SK-N-SH (cell line): ENCODE results near the gene ARFIP1. TPM values are rescaled to one million over a fixed set of nuclear protein-coding genes. Genes with fewer than 3 reads are reported as not detected.

ENCODE experiments used
- CTCF ChIA-PET: fragments of 300-600, 350-600 bp; formaldehyde crosslinking; extraction: SDS; loops from one replicate; lab custom pipeline; 2021; lab: Yijun Ruan, JAX
- POLR2A ChIA-PET: fragments of 350-600 bp; sonication (Branson Sonifier 250); formaldehyde crosslinking; extraction: SDS; loops from one replicate; lab custom pipeline; 2020; ENCODE audit warnings: antibody characterized with exemption, inconsistent platforms; lab: Yijun Ruan, JAX
- DNase-seq: peaks from one replicate; pipeline ENCODE4 v3.0.0; 2012
- H2AFZ ChIP-seq: fragments of 200-600 bp; sonication (generic); 2 replicates; pipeline ENCODE4 v1.8.1; 2016; ENCODE audit warnings: antibody characterized with exemption, mild to moderate bottlenecking, low read depth
- H3F3A ChIP-seq: fragments of 200-600 bp; sonication (generic); replicated peaks from 2 replicates; pipeline ENCODE3; 2016; ENCODE audit warnings: antibody characterized with exemption, mild to moderate bottlenecking; ENCODE audit not compliant: insufficient read depth
- H3K27ac ChIP-seq, 2 experiments: fragments of 200-500 bp in 1 of 2; fragments of 200-600 bp in 1 of 2; sonication (Bioruptor generic) in 1 of 2; sonication (generic), shearing (Covaris generic) in 1 of 2; 2 replicates each; pipeline versions ENCODE4 v1.5.1 to v1.6.1; 2014 to 2016; ENCODE audit warnings: low read depth in 2 of 2, inconsistent platforms in 1 of 2, low read length in 1 of 2, mild to moderate bottlenecking in 1 of 2, mixed read lengths in 1 of 2
- H3K27me3 ChIP-seq: fragments of 200-600 bp; sonication (generic), shearing (Covaris generic); 2 replicates; pipeline ENCODE4 v1.6.1; 2016; ENCODE audit warnings: mixed run types; ENCODE audit not compliant: insufficient read depth
- H3K36me3 ChIP-seq, 2 experiments: fragments of 200-500 bp in 1 of 2; fragments of 200-600 bp in 1 of 2; sonication (Bioruptor generic) in 1 of 2; sonication (generic) in 1 of 2; replicated peaks in 1 of 2; 2 replicates each; pipeline versions ENCODE3 to v1.5.1; 2014 to 2016; ENCODE audit warnings: low read length in 1 of 2, mild to moderate bottlenecking in 1 of 2; ENCODE audit not compliant: insufficient read depth in 2 of 2, control insufficient read depth in 1 of 2
- H3K4me1 ChIP-seq, 2 experiments: fragments of 200-500 bp in 1 of 2; fragments of 200-600 bp in 1 of 2; sonication (Bioruptor generic) in 1 of 2; sonication (generic), shearing (Covaris generic) in 1 of 2; 2 replicates each; pipeline versions ENCODE4 v1.5.1 to v1.6.1; 2014 to 2016; ENCODE audit warnings: low read depth in 1 of 2, low read length in 1 of 2, mixed run types in 1 of 2; ENCODE audit not compliant: insufficient read depth in 2 of 2, control insufficient read depth in 1 of 2
- H3K4me2 ChIP-seq: fragments of 200-600 bp; sonication (generic), shearing (Covaris generic); 2 replicates; pipeline ENCODE4 v1.6.1; 2017; ENCODE audit warnings: mixed run types
- H3K4me3 ChIP-seq, 2 experiments: fragments of 200-500 bp in 1 of 2; fragments of 200-600 bp in 1 of 2; sonication (Bioruptor generic) in 1 of 2; sonication (generic), shearing (Covaris generic) in 1 of 2; 2 replicates each; pipeline versions ENCODE4 v1.5.1 to v1.8.1; 2014 to 2016; ENCODE audit warnings: low read depth in 2 of 2, inconsistent platforms in 1 of 2, low read length in 1 of 2, mild to moderate bottlenecking in 1 of 2, mixed read lengths in 1 of 2, moderate library complexity in 1 of 2
- H3K79me2 ChIP-seq: fragments of 200-600 bp; sonication (generic); 2 replicates; pipeline ENCODE4 v1.8.1; 2017; ENCODE audit warnings: mild to moderate bottlenecking; ENCODE audit not compliant: insufficient read depth
- H3K9ac ChIP-seq: fragments of 200-600 bp; sonication (generic); 2 replicates; pipeline ENCODE4 v1.6.1; 2017; ENCODE audit warnings: mixed run types
- H3K9me2 ChIP-seq: fragments of 200-600 bp; sonication (generic); 2 replicates; pipeline ENCODE4 v1.6.1; 2017; ENCODE audit warnings: mixed run types
- H3K9me3 ChIP-seq: fragments of 200-600 bp; sonication (generic); 2 replicates; pipeline ENCODE4 v1.6.1; 2017; ENCODE audit warnings: mixed run types, mild to moderate bottlenecking, moderate library complexity
- H4K20me1 ChIP-seq: fragments of 200-600 bp; sonication (generic); 2 replicates; pipeline ENCODE4 v1.6.1; 2017; ENCODE audit warnings: mild to moderate bottlenecking, mixed run types; ENCODE audit not compliant: insufficient read depth
- CTCF ChIP-seq: fragments of 200-600 bp; sonication (generic); IDR thresholded peaks from 2 replicates; pipeline ENCODE4 v1.6.1; 2017; ENCODE audit warnings: antibody characterized with exemption, mild to moderate bottlenecking, moderate library complexity
- FOXJ3 ChIP-seq: sonication (generic); formaldehyde crosslinking; IDR thresholded peaks from 2 replicates; pipeline ENCODE4 v1.5.1; 2020; ENCODE audit warnings: mild to moderate bottlenecking, missing genetic modification reagents
- FOXM1 ChIP-seq: IDR thresholded peaks from 2 replicates; pipeline ENCODE4 v1.4.0; 2012; ENCODE audit warnings: low read depth, mild to moderate bottlenecking
- GATA2 ChIP-seq: sonication (generic); formaldehyde crosslinking; IDR thresholded peaks from 2 replicates; pipeline ENCODE4 v1.5.0; 2020; ENCODE audit warnings: mild to moderate bottlenecking, missing genetic modification reagents
- NRF1 ChIP-seq: IDR thresholded peaks from 2 replicates; pipeline ENCODE4 v1.6.1; 2012; ENCODE audit warnings: low read depth, mild to moderate bottlenecking, low read length
- PBX3 ChIP-seq: IDR thresholded peaks from 2 replicates; pipeline ENCODE4; 2012
- POLR2AphosphoS5 ChIP-seq: IDR thresholded peaks from 2 replicates; pipeline ENCODE4 v1.6.1; 2012; ENCODE audit warnings: low read depth, low read length
- RCOR1 ChIP-seq: fragments of 150-350 bp; IDR thresholded peaks from 2 replicates; pipeline ENCODE4 v1.6.1; 2017; ENCODE audit warnings: antibody characterized with exemption, low read length
- SMC3 ChIP-seq: IDR thresholded peaks from 2 replicates; pipeline ENCODE4 v1.6.1; 2012; ENCODE audit warnings: low read depth, low read length, improper control_type of control experiment
- USF1 ChIP-seq: IDR thresholded peaks from 2 replicates; pipeline ENCODE4 v1.4.0; 2012; ENCODE audit warnings: low read depth, borderline replicate concordance
- YY1 ChIP-seq: IDR thresholded peaks from 2 replicates; pipeline ENCODE4 v1.4.0; 2012; ENCODE audit warnings: low read depth, mild to moderate bottlenecking
- WGBS: methylation state at CpG from one replicate; pipeline ENCODE4 v1.1.6; 2017; ENCODE audit warnings: low lambda C conversion rate; 5-methylcytosine and 5-hydroxymethylcytosine counted together
- polyA plus RNA-seq, 3 experiments: library from polyadenylated mRNA; depleted of rRNA; stranded (reverse); fragments of >200 nt; gene quantifications; 2 replicates each; pipeline ENCODE4 v1.2.3, GENCODE V29; 2012

Gene ARFIP1
- polyA plus RNA-seq, 1 of the 3 experiments (the other 2 are of a cell fraction): 15.7 TPM

GRCh38 chr4:152808670-152809069 lies 28.9 kb downstream of the ARFIP1 start:
- Histone ChIP-seq H3K9ac (no peak overlapping the region), H3K9me2 (no peaks in the 10 kb centered on the region), H3K4me3 (no peak overlapping the region), H3F3A (peaks cover 11% of the 10 kb centered on the region), H3K4me1 (no peaks in the 10 kb centered on the region), H3K9me3 (0 out of 2 replicates have a peak, but pooled peaks cover 4% of the 10 kb centered on the region), H3K79me2 (peaks cover 79% of the 10 kb centered on the region), H3K27ac (no peak overlapping the region), H4K20me1 (peaks cover 12% of the 10 kb centered on the region; the same call in 1 of the 2 replicates), H3K27me3 (no peaks in the 10 kb centered on the region), H2AFZ (no peak overlapping the region), H3K4me2 (no peak overlapping the region), H3K36me3 (peaks cover 0 to 13% of the 10 kb centered on the region in 2 experiments)
- DNase-seq: no peak
- CTCF ChIA-PET: interaction anchor here (1.0 kb wide), 1 partner anchor 12 kb away, joined by 3 read pairs; no protein-coding TSS in a partner anchor
- TF ChIP-seq POLR2AphosphoS5 (no peak), FOXM1 (no peak), FOXJ3 (CRISPR knock-in tag) (no peak), RCOR1 (no peak), CTCF (no peak), USF1 (no peak)
- 97% methylated on average over 7 of the region's 8 CpGs for WGBS
- POLR2A ChIA-PET: no interaction called here

- TF ChIP-seq CTCF: no peak
- no peak for TF ChIP-seq PBX3
- TF ChIP-seq YY1: no peak
- no peak for TF ChIP-seq NRF1
- TF ChIP-seq GATA2 (CRISPR knock-in tag): no peak
- no peak for TF ChIP-seq FOXM1
- TF ChIP-seq SMC3: no peak
Observed at GRCh38 chr4:152810715-152811287, 31.0 kb downstream of the ARFIP1 start.

More at GRCh38 chr4:152810715-152811287, 31.0 kb downstream of the ARFIP1 start:
- peaks cover 7% of the 10 kb centered on the region; the same call in 1 of the 2 replicates for H4K20me1 ChIP-seq
- peaks cover 7% of the 10 kb centered on the region for H3F3A ChIP-seq
- CTCF ChIA-PET: no interaction called here
- H3K27me3 ChIP-seq: no peaks in the 10 kb centered on the region
- no peaks in the 10 kb centered on the region for H3K4me1 ChIP-seq
- WGBS: 88% methylated on average over 11 of the region's 11 CpGs
- no peak for DNase-seq
- H3K4me3 ChIP-seq: no peak overlapping the region
- H3K27ac ChIP-seq: no peak overlapping the region
- no peak overlapping the region for H3K9ac ChIP-seq
- POLR2A ChIA-PET: no interaction called here
- peaks cover 80% of the 10 kb centered on the region for H3K79me2 ChIP-seq
- H3K9me3 ChIP-seq: 0 out of 2 replicates have a peak, but pooled peaks cover 4% of the 10 kb centered on the region
- peaks cover 0 to 21% of the 10 kb centered on the region in 2 experiments for H3K36me3 ChIP-seq
- no peak overlapping the region for H2AFZ ChIP-seq
- no peak overlapping the region for H3K4me2 ChIP-seq
- H3K9me2 ChIP-seq: no peaks in the 10 kb centered on the region
